Astrocyte (in vitro differentiated cells and primary cell): ENCODE data around the gene FKBP10. TPM values are rescaled to one million over a fixed set of nuclear protein-coding genes. Genes with fewer than 3 reads are reported as not detected.
"Not testable (repeated sequence)": the region's sequence is repeated elsewhere in the genome, so short reads cannot be mapped to it uniquely, and the experiment has no call there.

Experiments used
- DNase-seq: peaks from one replicate; pipeline ENCODE4 v3.0.0-alpha.2; 2010; ENCODE audit warnings: low read depth
- FAIRE-seq: peaks from 2 replicates; lab custom pipeline; 2011; peaks lifted over from hg19 to GRCh38; lab: Jason Lieb, UNC
- H2AFZ ChIP-seq: 2 replicates; pipeline ENCODE4 v1.6.0; 2012; ENCODE audit warnings: low read depth, low read length, inconsistent platforms
- H3K27ac ChIP-seq: 2 replicates; pipeline ENCODE4 v1.5.1; 2011; ENCODE audit warnings: low read depth, low read length, inconsistent platforms
- H3K27me3 ChIP-seq: 2 replicates; pipeline ENCODE4 v1.6.0; 2011; ENCODE audit warnings: low read length, inconsistent platforms; ENCODE audit not compliant: insufficient read depth
- H3K36me3 ChIP-seq: 2 replicates; pipeline ENCODE4 v1.5.1; 2011; ENCODE audit warnings: low read length, inconsistent platforms; ENCODE audit not compliant: insufficient read depth
- H3K4me1 ChIP-seq: 2 replicates; pipeline ENCODE4 v1.5.1; 2011; ENCODE audit warnings: low read length, inconsistent platforms; ENCODE audit not compliant: insufficient read depth
- H3K4me2 ChIP-seq: 2 replicates; pipeline ENCODE4 v1.6.0; 2012; ENCODE audit warnings: low read length, inconsistent platforms
- H3K4me3 ChIP-seq: 2 replicates; pipeline ENCODE4 v1.5.1; 2011; ENCODE audit warnings: low read depth, mild to moderate bottlenecking, low read length, inconsistent platforms; ENCODE audit not compliant: insufficient read depth
- H3K79me2 ChIP-seq: 2 replicates; pipeline ENCODE4 v1.6.0; 2012; ENCODE audit warnings: mild to moderate bottlenecking, low read length, inconsistent platforms; ENCODE audit not compliant: insufficient read depth
- H3K9ac ChIP-seq: 2 replicates; pipeline ENCODE4 v1.6.0; 2012; ENCODE audit warnings: mild to moderate bottlenecking, low read length, inconsistent platforms
- H3K9me3 ChIP-seq: 2 replicates; pipeline ENCODE4 v1.5.1; 2012; ENCODE audit warnings: low read depth, mild to moderate bottlenecking, low read length, inconsistent platforms; ENCODE audit not compliant: insufficient read depth
- H4K20me1 ChIP-seq: 2 replicates; pipeline ENCODE4 v1.6.0; 2012; ENCODE audit warnings: low read length, inconsistent platforms; ENCODE audit not compliant: insufficient read depth
- H3K27ac Mint-ChIP-seq: one replicate; pipeline ENCODE4 v1.8.0; 2021; ENCODE audit warnings: mild to moderate bottlenecking, mixed read lengths; ENCODE audit not compliant: unreplicated experiment
- H3K27me3 Mint-ChIP-seq: one replicate; pipeline ENCODE4 v1.8.0; 2021; ENCODE audit warnings: low read depth, mixed read lengths; ENCODE audit not compliant: unreplicated experiment
- H3K36me3 Mint-ChIP-seq: one replicate; pipeline ENCODE4 v1.8.0; 2021; ENCODE audit warnings: low read depth, mixed read lengths; ENCODE audit not compliant: unreplicated experiment
- H3K4me1 Mint-ChIP-seq: one replicate; pipeline ENCODE4 v1.8.0; 2021; ENCODE audit warnings: low read depth, mixed read lengths; ENCODE audit not compliant: unreplicated experiment
- H3K4me3 Mint-ChIP-seq: one replicate; pipeline ENCODE4 v1.8.0; 2021; ENCODE audit warnings: mild to moderate bottlenecking, moderate library complexity, mixed read lengths; ENCODE audit not compliant: unreplicated experiment
- H3K9me3 Mint-ChIP-seq: one replicate; pipeline ENCODE4 v1.8.0; 2021; ENCODE audit warnings: mild to moderate bottlenecking, mixed read lengths; ENCODE audit not compliant: unreplicated experiment
- EZH2 ChIP-seq: IDR thresholded peaks from 2 replicates; pipeline ENCODE4 v1.6.1; 2012; ENCODE audit warnings: mild to moderate bottlenecking, low read length, inconsistent platforms; ENCODE audit not compliant: insufficient read depth
- total RNA-seq: library from RNA; stranded (reverse); gene quantifications from 2 replicates; pipeline ENCODE4 v1.2.1, GENCODE V29; 2021
- TF ChIP-seq, protein P1 (sequence below): IDR thresholded peaks from 2 replicates; pipeline ENCODE4 v1.5.1; 2011; ENCODE audit warnings: low read depth, mild to moderate bottlenecking, inconsistent platforms, low read length, moderate library complexity; ENCODE audit not compliant: insufficient read depth

Gene FKBP10
- total RNA-seq, 1 donor from 2014 or later, result 446 TPM

- Histone ChIP-seq H4K20me1 (peaks cover 41% of the 10 kb centered on the region), H3K4me3 (no peak overlapping the region), H3K4me2 (no peak overlapping the region), H3K9me3 (no peaks in the 10 kb centered on the region), H3K4me1 (no peaks in the 10 kb centered on the region), H3K36me3 (peaks cover 15% of the 10 kb centered on the region), H3K79me2 (no peaks in the 10 kb centered on the region), H2AFZ (no peak overlapping the region), H3K27ac (no peak overlapping the region), H3K9ac (no peak overlapping the region), H3K27me3 (no peaks in the 10 kb centered on the region)
- DNase-seq (no peak), FAIRE-seq (no peak)
- Mint-ChIP-seq H3K4me3 (no peak overlapping the region), H3K9me3 (no peaks in the 10 kb centered on the region), H3K4me1 (no peaks in the 10 kb centered on the region), H3K27me3 (no peaks in the 10 kb centered on the region), H3K27ac (peak overlapping the region; percentile 34), H3K36me3 (peaks cover 3% of the 10 kb centered on the region)
- TF ChIP-seq, protein P1, sequence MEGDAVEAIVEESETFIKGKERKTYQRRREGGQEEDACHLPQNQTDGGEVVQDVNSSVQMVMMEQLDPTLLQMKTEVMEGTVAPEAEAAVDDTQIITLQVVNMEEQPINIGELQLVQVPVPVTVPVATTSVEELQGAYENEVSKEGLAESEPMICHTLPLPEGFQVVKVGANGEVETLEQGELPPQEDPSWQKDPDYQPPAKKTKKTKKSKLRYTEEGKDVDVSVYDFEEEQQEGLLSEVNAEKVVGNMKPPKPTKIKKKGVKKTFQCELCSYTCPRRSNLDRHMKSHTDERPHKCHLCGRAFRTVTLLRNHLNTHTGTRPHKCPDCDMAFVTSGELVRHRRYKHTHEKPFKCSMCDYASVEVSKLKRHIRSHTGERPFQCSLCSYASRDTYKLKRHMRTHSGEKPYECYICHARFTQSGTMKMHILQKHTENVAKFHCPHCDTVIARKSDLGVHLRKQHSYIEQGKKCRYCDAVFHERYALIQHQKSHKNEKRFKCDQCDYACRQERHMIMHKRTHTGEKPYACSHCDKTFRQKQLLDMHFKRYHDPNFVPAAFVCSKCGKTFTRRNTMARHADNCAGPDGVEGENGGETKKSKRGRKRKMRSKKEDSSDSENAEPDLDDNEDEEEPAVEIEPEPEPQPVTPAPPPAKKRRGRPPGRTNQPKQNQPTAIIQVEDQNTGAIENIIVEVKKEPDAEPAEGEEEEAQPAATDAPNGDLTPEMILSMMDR, result no peak
- TF ChIP-seq EZH2, result no peak
Observed at GRCh38 chr17:41824086-41824485, 11.3 kb downstream of the FKBP10 start.

DNA sequence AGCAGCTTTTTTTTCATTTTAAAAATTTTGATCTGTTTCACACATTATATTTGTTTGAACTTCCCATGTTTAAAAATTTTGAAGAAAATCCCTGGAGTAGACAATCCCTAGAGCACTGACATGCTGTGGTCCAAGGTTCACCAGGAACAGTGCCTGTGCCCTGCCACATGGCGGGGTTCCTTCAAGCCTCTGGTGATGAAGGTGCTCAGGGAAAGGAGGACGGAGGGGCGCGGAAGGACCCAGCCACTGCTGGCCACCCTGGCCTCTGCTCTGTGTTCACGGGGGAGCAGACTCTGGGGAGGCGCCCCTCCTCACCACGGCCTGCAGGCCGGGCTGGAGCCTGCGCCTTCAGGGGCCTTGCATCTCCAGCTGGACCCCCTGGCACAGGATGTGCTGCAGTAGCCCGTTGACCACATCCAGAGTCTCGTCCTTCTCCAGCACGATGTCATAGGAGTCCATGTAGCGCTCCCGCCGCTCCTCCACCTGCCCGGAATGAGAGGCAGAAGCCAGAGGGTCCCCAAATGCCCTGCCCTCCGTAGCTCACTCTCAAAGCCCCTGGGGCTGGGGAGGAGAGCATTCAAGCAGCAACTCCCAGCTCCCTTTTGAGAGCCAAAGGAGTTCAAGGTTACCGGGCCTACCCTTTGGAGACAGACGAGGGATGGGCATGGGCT lies 12.5 kb downstream of the FKBP10 start:
- Mint-ChIP-seq H3K36me3 (peaks cover 6% of the 10 kb centered on the region), H3K27ac (no peak overlapping the region), H3K4me1 (no peaks in the 10 kb centered on the region), H3K27me3 (no peaks in the 10 kb centered on the region), H3K4me3 (peak overlapping the region; percentile 27), H3K9me3 (no peaks in the 10 kb centered on the region)
- no peak overlapping the region for H3K4me3 ChIP-seq
- no peaks in the 10 kb centered on the region for H3K9me3 ChIP-seq
- FAIRE-seq (no peak), DNase-seq (no peak)
- peaks cover 18% of the 10 kb centered on the region for H3K36me3 ChIP-seq
- no peak overlapping the region for H2AFZ ChIP-seq
- no peak overlapping the region for H3K27ac ChIP-seq
- no peak overlapping the region for H3K4me2 ChIP-seq
- no peaks in the 10 kb centered on the region for H3K79me2 ChIP-seq
- H4K20me1 ChIP-seq, result peaks cover 28% of the 10 kb centered on the region
- H3K9ac ChIP-seq, result no peak overlapping the region
- no peak for TF ChIP-seq EZH2
- TF ChIP-seq, protein P1, result no peak
- H3K27me3 ChIP-seq, result no peaks in the 10 kb centered on the region
- H3K4me1 ChIP-seq, result no peaks in the 10 kb centered on the region

- H3K4me3 ChIP-seq, H3K4me2 ChIP-seq, H3K4me3 Mint-ChIP-seq, H3K79me2 ChIP-seq, H3K4me1 Mint-ChIP-seq, H3K9me3 Mint-ChIP-seq, H3K27ac ChIP-seq, H3K27me3 Mint-ChIP-seq, H2AFZ ChIP-seq, H3K27me3 ChIP-seq, FAIRE-seq, H3K4me1 ChIP-seq, H3K9me3 ChIP-seq, H3K9ac ChIP-seq, H4K20me1 ChIP-seq, H3K27ac Mint-ChIP-seq, DNase-seq: not testable (repeated sequence)
- H3K36me3 ChIP-seq, result peaks cover 27% of the 10 kb centered on the region
- peaks cover 13% of the 10 kb centered on the region for H3K36me3 Mint-ChIP-seq
Observed at GRCh38 chr17:41829961-41830360, 17.2 kb downstream of the FKBP10 start.
